ACHN (cell line): Measurements from ENCODE around the gene RAB1B.

ENCODE experiments used
- DNase-seq: peaks from one replicate; pipeline ENCODE4 v3.0.0-alpha.2; 2015
- in situ Hi-C: cut with HindIII; loops from 2 replicates; pipeline ENCODE4 v1.10.0; 2017; ENCODE audit warnings: low sequenced_read_pairs, low pct_ligation_motif_present, low pct_unique_long_range_greater_than_20kb

The RAB1B gene

GRCh38 chr11:66268244-66268951 lies at the start of gene RAB1B:
TSS of gene RAB1B (plus strand) at chr11:66268639. CDS start at chr11:66268680, 41 bp downstream.
- peak; percentile 98 for DNase-seq
- in situ Hi-C loops = no loop called here

GRCh38 chr11:66218846-66219620 lies 49.4 kb upstream of the RAB1B start:
- in situ Hi-C loops = no loop called here

GRCh38 chr11:66219846-66220565 lies 48.4 kb upstream of the RAB1B start:
- in situ Hi-C loops = no loop called here

More at GRCh38 chr11:66218846-66219620, 49.4 kb upstream of the RAB1B start:
- no peak for DNase-seq

GRCh38 chr11:66220566-66220935 lies 47.9 kb upstream of the RAB1B start:
- DNase-seq = no peak
- in situ Hi-C loops = no loop called here

More at GRCh38 chr11:66219846-66220565, 48.4 kb upstream of the RAB1B start:
- DNase-seq = no peak

GRCh38 chr11:66221012-66221411 lies 47.4 kb upstream of the RAB1B start:
- no peak for DNase-seq
- in situ Hi-C loops = no loop called here

- peak; percentile 44 for DNase-seq
- in situ Hi-C loops = no loop called here
Observed at GRCh38 chr11:66221726-66222236, 46.7 kb upstream of the RAB1B start.

GRCh38 chr11:66222358-66223149 lies 45.9 kb upstream of the RAB1B start:
- peak; percentile 89 for DNase-seq
- in situ Hi-C loops = no loop called here

GRCh38 chr11:66224226-66224855 lies 44.1 kb upstream of the RAB1B start:
- DNase-seq = no peak
- in situ Hi-C loops = no loop called here

- in situ Hi-C loops = no loop called here
- no peak for DNase-seq
Observed at GRCh38 chr11:66225066-66225465, 43.4 kb upstream of the RAB1B start.

GRCh38 chr11:66226101-66226500 lies 42.3 kb upstream of the RAB1B start:
- in situ Hi-C loops = no loop called here
- no peak for DNase-seq

- in situ Hi-C loops = no loop called here
- DNase-seq = no peak
Observed at GRCh38 chr11:66227700-66228099, 40.7 kb upstream of the RAB1B start.

- DNase-seq = no peak
- in situ Hi-C loops = no loop called here
Observed at GRCh38 chr11:66228521-66228920, 39.9 kb upstream of the RAB1B start.

- in situ Hi-C loops = no loop called here
- DNase-seq = no peak
Observed at GRCh38 chr11:66230156-66230555, 38.3 kb upstream of the RAB1B start.

- in situ Hi-C loops = no loop called here
- no peak for DNase-seq
Observed at GRCh38 chr11:66230978-66231377, 37.5 kb upstream of the RAB1B start.

GRCh38 chr11:66231561-66231960 lies 36.9 kb upstream of the RAB1B start:
- in situ Hi-C loops = no loop called here
- no peak for DNase-seq

GRCh38 chr11:66232769-66233168 lies 35.7 kb upstream of the RAB1B start:
- in situ Hi-C loops = no loop called here
- DNase-seq = no peak

- DNase-seq = no peak
- in situ Hi-C loops = no loop called here
Observed at GRCh38 chr11:66233301-66233700, 35.1 kb upstream of the RAB1B start.

- in situ Hi-C loops = no loop called here
- DNase-seq = no peak
Observed at GRCh38 chr11:66235141-66235540, 33.3 kb upstream of the RAB1B start.
